ENCODE data around the gene EMC9.

Gene EMC9

GRCh38 chr14:24103451-24103850 lies 37.9 kb downstream of the EMC9 start:
- TF ChIP-seq FOXP2 (optimal IDR thresholded peaks at IDR 0.05; ENCODE audit: borderline replicate concordance, extremely low read depth, extremely low read length, insufficient read depth): no peak
- no peak for TF ChIP-seq SIN3A (IDR thresholded peaks at IDR 0.05; ENCODE audit: borderline replicate concordance, insufficient read depth, low read length)
- TF ChIP-seq REST (IDR thresholded peaks at IDR 0.05; ENCODE audit: insufficient read depth in 1 of 2, low read depth in 2 of 2, low read length in 2 of 2): no peak
- TF ChIP-seq TAF1 (IDR thresholded peaks at IDR 0.05; ENCODE audit: borderline replicate concordance, insufficient read depth, low read length): no peak
- no peak for TF ChIP-seq POLR2AphosphoS5 (IDR thresholded peaks at IDR 0.05; ENCODE audit: low read depth, low read length)

- TF ChIP-seq SIN3A (IDR thresholded peaks at IDR 0.05; ENCODE audit: borderline replicate concordance, insufficient read depth, low read length): no peak
- TF ChIP-seq POLR2AphosphoS5 (IDR thresholded peaks at IDR 0.05; ENCODE audit: low read depth, low read length): no peak
- TF ChIP-seq REST (IDR thresholded peaks at IDR 0.05; ENCODE audit: insufficient read depth in 1 of 2, low read depth in 2 of 2, low read length in 2 of 2): no peak
- no peak for TF ChIP-seq FOXP2 (optimal IDR thresholded peaks at IDR 0.05; ENCODE audit: borderline replicate concordance, extremely low read depth, extremely low read length, insufficient read depth)
- TF ChIP-seq TAF1 (IDR thresholded peaks at IDR 0.05; ENCODE audit: borderline replicate concordance, insufficient read depth, low read length): no peak
Observed at GRCh38 chr14:24102357-24103048, 38.9 kb downstream of the EMC9 start.

- TF ChIP-seq TAF1 (IDR thresholded peaks at IDR 0.05; ENCODE audit: borderline replicate concordance, insufficient read depth, low read length): no peak
- no peak for TF ChIP-seq POLR2AphosphoS5 (IDR thresholded peaks at IDR 0.05; ENCODE audit: low read depth, low read length)
- TF ChIP-seq SIN3A (IDR thresholded peaks at IDR 0.05; ENCODE audit: borderline replicate concordance, insufficient read depth, low read length): no peak
Observed at GRCh38 chr14:24100982-24101494, 40.4 kb downstream of the EMC9 start.

GRCh38 chr14:24100197-24100981 lies 41.0 kb downstream of the EMC9 start:
- no peak for TF ChIP-seq FOXP2 (optimal IDR thresholded peaks at IDR 0.05; ENCODE audit: borderline replicate concordance, extremely low read depth, extremely low read length, insufficient read depth)
- TF ChIP-seq TAF1 (IDR thresholded peaks at IDR 0.05; ENCODE audit: borderline replicate concordance, insufficient read depth, low read length): no peak
- no peak for TF ChIP-seq SIN3A (IDR thresholded peaks at IDR 0.05; ENCODE audit: borderline replicate concordance, insufficient read depth, low read length)
- no peak for TF ChIP-seq REST (IDR thresholded peaks at IDR 0.05; ENCODE audit: insufficient read depth in 1 of 2, low read depth in 2 of 2, low read length in 2 of 2)
- no peak for TF ChIP-seq POLR2AphosphoS5 (IDR thresholded peaks at IDR 0.05; ENCODE audit: low read depth, low read length)

GRCh38 chr14:24098927-24099813 lies 42.2 kb downstream of the EMC9 start:
- TF ChIP-seq SIN3A (IDR thresholded peaks at IDR 0.05; ENCODE audit: borderline replicate concordance, insufficient read depth, low read length): no peak
- no peak for TF ChIP-seq FOXP2 (optimal IDR thresholded peaks at IDR 0.05; ENCODE audit: borderline replicate concordance, extremely low read depth, extremely low read length, insufficient read depth)
- TF ChIP-seq REST (IDR thresholded peaks at IDR 0.05; ENCODE audit: insufficient read depth in 1 of 2, low read depth in 2 of 2, low read length in 2 of 2): no peak
- TF ChIP-seq TAF1 (IDR thresholded peaks at IDR 0.05; ENCODE audit: borderline replicate concordance, insufficient read depth, low read length): no peak
- TF ChIP-seq POLR2AphosphoS5 (IDR thresholded peaks at IDR 0.05; ENCODE audit: low read depth, low read length): no peak

Data from PFSK-1 (cell line).